Globus pallidus (tissue), 1 donor: ENCODE data around the gene MLLT10.
"Not testable (repeated sequence)": the region's sequence is repeated elsewhere in the genome, so short reads cannot be mapped to it uniquely, and the experiment has no call there.

Experiments used
- DNase-seq: peaks from one replicate; pipeline ENCODE4 v3.0.0-alpha.2; 2015; ENCODE audit warnings: low spot score

MLLT10 gene

DNA sequence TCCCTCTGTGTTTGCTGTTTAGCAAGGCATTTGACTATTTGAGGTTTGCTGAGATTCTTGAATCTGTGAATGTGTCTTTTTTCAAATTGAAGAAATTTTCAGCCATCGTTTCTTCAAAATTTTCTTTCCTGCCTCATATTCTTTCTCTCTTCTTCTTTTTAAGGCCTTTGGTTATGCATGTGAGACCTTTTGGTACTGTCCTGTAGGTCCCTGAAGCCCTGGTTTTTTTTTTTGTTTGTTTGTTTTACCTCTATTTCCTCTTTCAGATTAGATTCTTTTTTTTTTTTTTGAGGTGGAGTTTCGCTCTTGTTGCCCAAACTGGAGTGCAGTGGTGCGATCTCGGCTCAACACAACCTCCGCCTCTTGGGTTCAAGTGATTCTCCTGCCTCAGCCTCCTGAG lies 45.3 kb downstream of the MLLT10 start:
- no peak for DNase-seq

DNA sequence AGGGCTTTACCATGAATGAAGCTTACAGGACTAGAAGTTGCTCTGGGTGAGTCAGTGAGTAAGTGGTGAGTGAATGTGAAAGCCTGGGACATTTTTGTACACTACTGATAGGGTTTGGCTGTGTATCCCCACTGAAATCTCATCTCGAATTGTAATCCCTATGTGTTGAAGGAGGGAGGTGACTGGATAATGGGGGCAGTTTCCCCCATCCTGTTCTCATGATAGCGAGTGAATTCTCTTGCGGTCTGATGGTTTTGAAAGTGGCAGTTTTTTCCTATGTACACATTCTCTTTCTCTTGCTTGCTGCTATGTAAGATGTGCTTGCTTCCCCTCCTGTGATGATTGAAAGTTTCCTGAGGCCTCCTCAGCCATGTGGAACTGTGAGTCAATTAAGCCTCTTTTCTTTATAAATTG lies 47.4 kb downstream of the MLLT10 start:
- DNase-seq = not testable (repeated sequence)

DNA sequence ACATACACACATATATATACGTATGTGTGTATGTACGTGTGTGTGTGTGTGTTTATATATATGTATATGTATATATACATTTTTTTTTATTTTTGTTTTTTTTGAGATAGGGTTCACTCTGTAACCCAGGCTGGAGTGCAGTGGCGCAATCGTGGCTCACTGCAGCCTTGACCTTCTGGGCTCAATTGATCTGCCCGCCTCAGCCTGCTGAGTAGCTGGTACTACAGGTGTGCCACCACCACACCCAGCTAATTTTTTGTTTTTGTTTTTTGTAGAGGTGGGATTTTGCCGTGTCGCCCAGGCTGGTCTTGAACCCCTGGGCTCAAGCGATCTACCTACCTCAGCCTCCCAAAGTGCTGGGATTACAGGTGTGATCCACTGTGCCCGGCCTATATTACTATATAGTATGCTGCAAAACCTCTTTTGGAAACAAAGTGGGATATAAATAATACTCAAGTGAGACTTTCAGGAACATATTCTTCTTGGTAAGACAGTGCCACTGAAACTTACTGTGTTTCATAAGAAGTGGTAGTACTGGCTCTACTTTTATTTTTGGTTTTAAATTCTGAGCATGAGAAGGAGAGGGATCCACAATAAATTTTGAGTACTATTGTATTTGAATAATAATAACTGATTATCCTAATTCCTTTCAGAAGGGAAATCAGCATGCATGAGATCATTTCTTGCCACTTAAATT lies 51.0 kb downstream of the MLLT10 start:
- DNase-seq = no peak

DNA sequence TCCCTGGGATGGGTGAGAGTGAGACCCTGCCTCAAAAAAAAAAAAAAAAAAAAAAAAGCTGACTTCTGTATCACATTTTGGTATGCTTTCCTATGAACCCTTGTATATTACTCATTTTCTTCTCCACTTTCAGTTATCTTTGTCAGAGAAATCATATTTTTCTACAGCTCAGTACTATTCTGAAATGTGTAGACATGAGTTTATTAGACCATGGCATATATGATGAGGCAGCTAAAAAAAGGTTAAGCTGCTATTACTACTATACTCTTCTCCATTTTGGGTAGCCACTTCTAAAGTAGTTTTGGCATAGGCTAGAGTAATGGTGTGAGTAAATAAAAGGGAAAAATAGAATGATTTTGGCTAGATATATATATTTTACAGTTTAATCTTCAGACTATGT lies 53.4 kb downstream of the MLLT10 start:
- no peak for DNase-seq

DNA sequence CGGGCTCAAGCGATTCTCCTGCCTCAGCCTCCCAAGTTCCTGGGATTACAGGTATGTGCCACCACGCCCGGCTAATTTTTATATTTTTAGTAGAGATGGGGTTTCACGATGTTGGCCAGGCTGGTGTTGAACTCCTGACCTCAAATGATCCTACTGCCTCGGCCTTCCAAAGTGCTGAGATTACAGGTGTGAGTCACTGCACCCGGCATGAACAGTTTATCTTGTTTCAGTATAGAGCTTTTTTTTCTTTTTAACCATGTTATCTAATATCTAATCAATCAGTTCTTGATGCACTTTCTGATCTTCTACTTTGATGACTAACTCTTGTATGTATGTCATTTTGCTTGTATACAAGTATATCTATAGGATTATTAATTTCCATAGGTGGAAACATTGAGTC lies 54.1 kb downstream of the MLLT10 start:
- DNase-seq = not testable (repeated sequence)

DNA sequence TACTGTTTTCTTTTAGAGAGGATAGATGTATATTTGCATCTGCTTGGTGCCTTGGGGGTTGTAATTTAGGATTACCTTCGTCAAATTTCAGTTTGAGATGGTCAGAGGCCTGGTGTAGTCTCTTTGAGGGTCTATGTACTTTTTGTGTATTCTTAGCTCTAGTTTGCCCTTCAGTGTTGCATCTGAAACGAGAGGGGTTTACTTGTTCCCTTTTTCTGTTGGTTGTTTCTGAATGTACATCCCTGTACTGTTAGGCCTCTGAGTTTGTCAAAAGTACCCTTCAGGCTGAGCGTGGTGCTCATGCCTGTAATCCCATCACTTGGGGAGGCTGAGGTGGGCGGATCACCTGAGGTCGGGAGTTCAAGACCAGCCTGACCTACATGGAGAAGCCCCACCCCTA lies 60.0 kb downstream of the MLLT10 start:
- DNase-seq = no peak

DNA sequence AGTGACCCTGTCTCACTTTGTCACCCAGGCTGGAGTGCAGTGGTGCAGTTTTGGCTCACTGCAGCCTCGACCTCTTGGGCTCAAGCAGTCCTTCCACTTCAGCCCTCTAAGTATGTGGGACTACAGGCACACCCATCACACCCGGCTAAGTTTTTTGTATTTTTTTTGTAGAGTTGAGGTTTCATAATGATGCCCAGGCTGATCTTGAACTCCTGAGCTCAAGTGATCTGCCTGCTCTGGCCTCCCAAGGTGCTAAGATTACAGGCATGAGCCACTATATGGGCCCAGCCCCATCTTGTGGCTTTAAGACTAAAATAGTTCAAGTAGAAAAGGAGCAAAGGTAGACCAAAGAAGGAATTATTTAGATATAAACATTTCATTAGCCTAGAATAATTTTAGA lies 65.5 kb downstream of the MLLT10 start:
- no peak for DNase-seq

DNA sequence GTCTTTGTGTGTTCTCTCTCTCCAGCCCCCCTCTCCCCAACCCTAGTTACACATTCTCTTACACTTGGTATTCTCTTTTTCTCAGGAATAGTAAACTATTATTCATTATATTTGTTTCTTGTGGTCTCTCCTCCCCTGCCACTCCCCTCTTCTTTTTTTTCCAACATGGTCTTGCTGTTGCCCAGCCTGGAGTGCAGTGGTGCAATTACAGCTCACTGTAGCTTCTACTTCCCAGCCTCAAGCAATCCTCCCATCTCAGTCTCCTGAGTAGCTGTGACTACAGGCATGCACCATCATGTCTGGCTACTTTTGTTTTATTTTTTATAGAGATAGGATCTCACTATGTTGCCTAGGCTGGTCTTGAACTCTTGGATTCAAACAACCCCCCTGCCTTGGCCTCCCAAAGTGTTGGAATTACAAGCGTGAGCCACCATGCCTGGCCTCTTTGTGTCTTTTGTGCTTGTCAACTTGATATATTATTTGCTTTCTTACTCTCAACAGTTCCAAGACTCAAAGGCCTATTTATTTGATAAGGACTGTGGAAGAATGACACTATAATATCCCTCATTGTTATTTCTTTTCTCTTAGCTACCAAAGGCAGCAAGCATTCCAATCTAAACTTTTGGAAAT lies 66.9 kb downstream of the MLLT10 start:
- no peak for DNase-seq

DNA sequence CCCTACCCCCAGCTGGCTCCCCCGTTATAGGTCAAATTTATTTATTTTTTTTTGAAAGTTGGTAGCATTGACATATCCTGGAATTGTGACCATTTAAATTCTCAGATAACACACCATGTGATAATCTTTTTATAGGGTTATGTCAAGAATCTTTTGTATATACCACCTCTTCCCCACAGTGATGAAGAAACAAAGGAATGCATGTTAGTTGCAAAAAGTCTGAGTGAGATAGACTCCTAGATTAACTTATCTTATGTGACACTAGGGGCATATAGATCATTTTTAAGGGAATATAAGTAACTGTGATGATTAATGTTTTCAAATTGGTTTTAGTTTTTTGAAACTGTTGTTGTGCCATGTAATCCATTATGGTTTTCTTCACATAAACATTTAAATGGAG lies 68.3 kb downstream of the MLLT10 start:
- DNase-seq = no peak

DNA sequence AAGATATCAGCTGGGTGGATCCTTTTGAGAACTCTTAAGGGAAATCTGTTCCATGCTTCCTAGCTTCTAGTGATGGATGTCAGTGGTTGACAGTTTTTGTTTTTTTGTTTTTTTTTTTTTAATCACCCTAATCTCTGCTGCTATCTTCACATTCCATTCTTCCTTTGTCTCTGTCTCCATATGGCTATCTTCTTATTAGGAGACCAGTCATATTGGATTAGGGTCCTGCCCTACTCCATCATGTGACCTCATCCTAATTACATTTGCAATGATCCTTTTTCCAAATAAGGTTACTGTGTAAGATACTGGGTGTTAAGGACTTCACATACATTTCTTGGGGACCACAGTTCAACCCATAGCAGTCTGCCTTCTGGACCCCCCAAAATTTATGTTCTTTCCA lies 69.7 kb downstream of the MLLT10 start:
- DNase-seq = no peak

DNA sequence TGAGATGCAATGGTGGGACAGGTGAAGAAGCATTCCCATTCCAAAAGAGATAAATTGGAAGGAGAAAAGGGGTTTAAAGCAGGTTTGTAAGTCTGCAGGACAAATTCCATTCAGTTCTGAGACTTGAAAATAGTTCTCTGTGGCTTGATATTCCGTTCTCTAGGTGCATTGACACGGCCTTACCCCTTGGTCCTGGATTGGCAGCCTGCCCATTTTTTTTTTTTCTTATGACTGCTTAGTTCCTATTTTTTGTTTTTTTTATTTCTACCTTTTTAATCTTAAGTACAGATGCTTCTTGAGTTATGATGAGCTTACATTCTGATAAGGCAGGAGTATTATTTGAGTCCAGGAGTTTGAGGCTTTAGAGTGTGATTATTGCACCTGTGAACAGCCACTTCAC lies 70.6 kb downstream of the MLLT10 start:
- no peak for DNase-seq

DNA sequence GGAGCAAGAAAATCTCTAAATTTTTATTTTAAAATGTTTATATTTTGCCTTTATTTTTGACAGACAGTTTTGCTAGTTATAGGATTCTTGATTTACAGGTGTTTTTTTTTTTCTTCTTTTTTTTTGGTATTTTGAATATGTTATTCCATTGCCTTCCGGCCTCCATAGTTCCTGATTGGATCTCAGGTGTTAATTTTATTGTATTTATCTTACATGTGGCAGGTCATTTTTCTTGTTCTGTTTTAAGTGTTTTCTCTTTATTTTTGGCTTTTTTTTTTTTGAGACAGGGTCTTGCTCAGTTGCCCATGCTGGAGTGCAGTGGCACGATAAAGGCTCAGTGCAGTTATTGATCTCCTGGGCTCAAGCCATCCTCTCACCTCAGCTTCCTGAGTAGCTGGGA lies 73.9 kb downstream of the MLLT10 start:
- no peak for DNase-seq

DNA sequence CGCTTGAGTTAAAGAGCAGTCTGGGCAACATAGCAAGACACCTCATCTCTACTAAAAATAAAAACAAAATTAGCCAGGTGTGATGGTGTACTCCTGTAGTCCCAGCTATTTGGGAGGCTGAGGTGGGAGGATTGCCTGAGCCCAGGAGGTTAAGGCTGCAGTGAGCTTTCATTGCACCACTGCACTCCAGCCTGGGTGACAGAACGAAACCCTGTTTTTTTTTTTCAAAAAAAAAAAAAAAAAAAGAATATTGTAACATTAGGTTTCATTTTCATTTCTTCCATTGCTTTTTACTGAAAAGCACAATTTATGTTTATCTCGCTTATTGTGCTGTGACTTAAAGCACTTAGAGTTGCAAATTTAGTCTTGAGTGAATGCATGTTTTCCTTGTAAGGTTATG lies 80.0 kb downstream of the MLLT10 start:
- no peak for DNase-seq

DNA sequence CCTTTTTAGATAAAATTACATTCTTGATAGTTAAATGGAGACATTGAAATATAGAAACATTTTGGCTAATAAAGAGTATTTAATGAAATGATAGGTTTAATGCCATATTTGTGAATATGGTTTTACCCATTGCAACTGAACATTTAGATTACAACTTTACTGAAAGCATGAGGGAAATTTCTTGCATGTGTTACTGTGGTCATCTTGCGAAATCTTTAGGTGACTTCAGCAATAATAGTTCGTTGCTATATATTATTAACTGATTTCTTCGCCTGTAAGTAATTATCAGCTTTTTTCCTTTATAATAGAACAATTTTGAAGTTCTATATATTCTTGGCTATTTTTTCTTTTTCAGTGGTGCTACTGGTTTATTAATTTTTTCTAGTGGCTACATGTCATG lies 83.2 kb downstream of the MLLT10 start:
- no peak for DNase-seq

DNA sequence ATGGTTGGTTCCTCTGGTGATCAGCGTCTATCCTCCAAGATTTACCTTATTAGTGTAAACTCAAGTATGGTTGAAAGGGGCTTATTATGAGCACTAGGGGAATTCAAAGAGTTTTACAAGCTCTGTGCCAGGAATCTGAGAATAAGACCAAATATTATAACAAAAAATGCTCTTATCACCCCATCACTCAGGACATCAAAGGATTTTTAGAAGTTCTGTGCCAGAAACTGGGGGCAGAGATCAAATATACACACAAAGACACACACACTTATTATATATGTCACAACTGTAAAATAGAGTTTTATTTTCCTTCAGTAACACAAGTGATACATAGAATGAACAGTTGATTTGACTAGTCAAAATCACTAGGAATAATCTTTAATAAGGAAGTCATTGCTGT lies 89.3 kb downstream of the MLLT10 start:
- DNase-seq = no peak

DNA sequence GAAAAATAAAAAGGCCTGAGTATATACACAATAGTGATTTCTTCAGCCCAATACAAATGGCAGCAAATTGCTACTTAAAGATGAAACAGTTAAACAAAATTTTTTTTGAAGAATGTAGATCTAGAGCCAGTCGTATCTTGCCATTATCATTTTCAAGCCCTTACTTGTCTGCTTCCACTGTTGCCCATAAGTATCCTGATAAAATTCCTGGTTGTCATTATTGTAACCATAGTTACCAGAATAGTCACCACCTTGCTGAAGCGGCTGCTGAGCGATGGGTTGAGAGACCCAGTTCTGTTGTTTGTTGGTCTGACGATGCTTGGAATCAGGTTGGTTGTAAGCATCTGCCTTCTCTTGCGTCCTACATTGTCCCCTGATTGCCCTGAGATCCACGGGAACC lies 90.4 kb downstream of the MLLT10 start:
- not testable (repeated sequence) for DNase-seq

DNA sequence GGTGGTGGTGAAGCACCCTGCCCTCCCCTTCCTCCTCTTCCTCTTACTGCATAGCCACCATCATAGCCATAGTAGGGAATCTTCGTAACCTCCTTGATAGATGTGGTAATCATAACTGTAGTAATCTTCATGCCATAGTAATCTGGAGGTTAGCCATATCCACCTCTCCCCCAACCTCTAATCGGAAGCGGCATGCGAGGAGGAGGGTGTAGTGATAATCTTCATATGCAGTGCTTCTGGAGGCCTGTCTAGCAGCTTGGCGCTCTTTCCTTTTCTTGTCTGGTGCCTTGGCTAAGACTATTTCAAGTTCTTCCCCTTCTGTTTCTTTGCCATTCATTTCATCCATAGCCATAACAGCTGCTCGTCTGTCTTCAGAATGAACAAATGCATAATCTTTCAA lies 90.9 kb downstream of the MLLT10 start:
- no peak for DNase-seq

DNA sequence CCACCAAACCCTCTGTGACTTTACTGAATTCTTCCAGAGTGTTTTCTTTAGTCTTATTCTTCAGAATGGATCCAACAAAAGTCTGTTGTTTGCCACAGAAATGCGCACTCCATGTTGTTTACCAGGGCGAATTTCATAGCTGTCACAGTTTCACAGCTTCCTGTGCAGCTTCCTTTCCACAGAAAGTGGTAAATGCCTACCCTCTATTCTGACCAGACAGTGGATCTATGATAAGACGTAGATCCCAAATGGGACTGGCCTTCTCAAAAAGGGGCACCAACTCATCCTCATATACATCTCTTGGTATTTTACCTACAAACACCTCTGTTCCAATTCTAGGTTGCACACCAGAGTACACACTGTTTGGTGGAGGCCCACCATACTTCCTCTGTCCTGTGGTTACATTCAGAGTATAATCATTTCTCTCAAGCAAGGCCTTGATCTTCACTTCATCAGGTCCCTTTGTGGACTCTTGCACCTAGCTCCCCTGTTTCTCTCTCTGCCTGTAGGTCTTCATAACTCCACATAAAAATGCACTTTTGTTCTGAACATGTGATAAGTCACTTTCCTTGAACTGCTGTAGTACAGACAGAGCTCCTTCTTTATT lies 91.7 kb downstream of the MLLT10 start:
- no peak for DNase-seq

DNA sequence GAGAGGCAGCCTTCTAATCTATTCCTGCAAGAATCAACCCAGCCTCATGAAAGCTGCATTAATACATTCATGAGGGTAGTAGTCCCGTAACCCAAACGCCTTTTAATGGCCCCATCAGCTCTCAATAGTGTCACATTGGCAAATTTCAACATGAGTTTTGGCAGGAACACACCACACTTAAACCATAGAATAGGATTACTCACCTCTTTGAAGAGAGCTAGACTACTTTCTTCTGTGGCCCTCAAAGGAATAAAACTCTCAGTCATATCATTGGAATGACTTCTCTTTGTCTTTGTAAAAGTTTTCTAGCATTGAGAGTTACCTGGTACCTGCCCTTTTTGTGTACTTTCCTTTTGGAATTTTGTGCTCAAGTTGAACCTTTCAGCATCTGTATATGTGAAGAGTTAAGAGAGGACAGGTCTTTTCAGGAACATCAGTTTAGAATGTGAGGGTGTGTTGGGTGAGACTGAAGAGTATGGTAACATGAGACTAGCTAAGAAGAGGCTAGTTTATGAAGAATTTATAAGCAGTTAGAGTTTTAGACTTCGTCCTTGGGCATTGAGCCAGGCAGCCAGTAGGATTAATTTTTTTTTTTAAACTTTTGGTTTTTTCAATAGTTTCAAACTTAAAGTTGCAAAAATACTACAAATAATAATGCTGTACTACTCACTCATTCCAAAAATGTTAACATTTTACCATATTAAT lies 92.6 kb downstream of the MLLT10 start:
- no peak for DNase-seq

DNA sequence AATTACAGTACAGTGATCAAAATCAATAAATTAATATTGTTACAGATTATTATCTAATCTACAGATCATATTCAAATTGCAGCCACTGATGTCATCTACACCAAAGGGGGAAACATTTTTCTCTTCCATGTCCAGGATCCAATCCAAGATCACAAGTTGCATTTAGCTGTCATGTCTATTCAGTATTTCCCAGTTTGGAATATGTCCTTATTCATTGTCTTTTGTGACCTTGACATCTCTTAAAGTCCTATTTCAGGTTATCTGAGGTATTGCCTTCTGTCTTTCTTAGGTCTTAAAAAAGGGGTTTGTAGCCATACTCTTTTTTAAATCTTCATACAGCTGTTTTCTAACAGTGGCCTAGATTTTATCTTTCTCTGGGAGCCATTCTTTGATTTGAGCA lies 93.3 kb downstream of the MLLT10 start:
- no peak for DNase-seq

DNA sequence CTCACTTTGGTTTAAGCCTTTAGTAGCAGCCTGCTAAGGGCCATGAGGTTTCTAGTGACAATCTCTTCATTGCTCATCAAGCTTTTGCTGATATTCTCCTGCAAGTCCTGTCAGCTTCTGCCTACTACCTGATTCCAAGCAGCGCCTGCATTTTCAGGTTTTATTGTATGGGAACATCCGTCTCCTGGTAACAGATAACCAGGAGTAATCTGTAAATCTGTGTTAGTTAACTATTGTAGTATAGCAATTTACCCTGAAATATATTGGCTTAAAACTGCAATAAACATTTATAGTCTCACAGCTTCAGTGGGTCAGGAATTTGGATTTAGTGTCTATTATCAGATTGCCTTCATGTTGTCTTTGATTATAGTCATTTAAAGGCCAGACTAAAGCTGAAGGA lies 94.0 kb downstream of the MLLT10 start:
- DNase-seq = no peak

DNA sequence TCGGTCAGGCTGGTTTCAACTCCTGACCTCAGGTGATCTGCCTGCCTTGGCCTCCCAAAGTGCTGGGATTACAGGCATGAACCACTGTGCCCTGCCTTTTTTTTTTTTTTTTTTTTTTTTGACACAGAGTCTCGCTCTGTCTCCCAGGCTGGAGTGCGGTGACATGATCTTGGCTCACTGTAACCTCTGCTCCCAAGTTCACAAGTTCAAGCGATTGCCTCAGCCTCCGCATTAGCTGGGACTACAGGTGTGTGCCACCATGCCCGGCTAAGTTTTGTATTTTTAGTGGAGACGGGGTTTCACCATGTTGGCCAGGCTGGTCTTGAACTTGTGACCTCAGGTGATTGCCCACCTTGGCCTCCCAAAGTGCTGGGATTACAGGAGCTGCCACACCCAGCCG lies 94.6 kb downstream of the MLLT10 start:
- not testable (repeated sequence) for DNase-seq
